Ovary (tissue), 9 donors: ENCODE results near the gene SYT6. TPM values are rescaled to one million over a fixed set of nuclear protein-coding genes. Genes with fewer than 3 reads are reported as not detected.

Experiments
- DNase-seq, 5 donors: peaks; one replicate each; pipeline ENCODE4 v3.0.0-alpha.2; 2019 to 2020
- H3K27ac ChIP-seq, 2 donors: fragments of 200-600 bp; one replicate each; pipeline versions ENCODE4 v1.5.1 to v1.8.0; 2019 to 2022
- H3K27me3 ChIP-seq: fragments of 200-600 bp; one replicate; pipeline ENCODE4 v1.8.0; 2022
- H3K36me3 ChIP-seq: fragments of 200-600 bp; sonication (generic); one replicate; pipeline ENCODE4 v1.5.1; 2019
- H3K4me1 ChIP-seq: one replicate; pipeline ENCODE4 v1.8.1; 2013; ENCODE audit warnings: mild to moderate bottlenecking, moderate library complexity; ENCODE audit not compliant: insufficient read depth
- H3K4me3 ChIP-seq: fragments of 200-600 bp; sonication (generic); one replicate; pipeline ENCODE4 v1.5.1; 2017
- H3K9me3 ChIP-seq, 2 donors: fragments of 200-600 bp in 1 of 2; sonication (generic) in 1 of 2; one replicate each; pipeline versions ENCODE4 v1.5.1 to v1.8.1; 2013 to 2019; ENCODE audit warnings: mild to moderate bottlenecking in 1 of 2, moderate library complexity in 1 of 2
- EP300 ChIP-seq: sonication (generic); formaldehyde crosslinking; IDR thresholded peaks from one replicate; pipeline ENCODE4 v1.6.1; 2017; ENCODE audit warnings: antibody characterized with exemption
- POLR2A ChIP-seq: fragments of 450-650 bp; IDR thresholded peaks from one replicate; pipeline ENCODE4 v1.6.1; 2017; ENCODE audit warnings: antibody characterized with exemption, mild to moderate bottlenecking, moderate library complexity
- WGBS, 3 donors: extraction: QIAGEN DNeasy Blood & Tissue Kit in 1 of 3; methylation state at CpG; one replicate each; pipeline versions ENCODE4 v1.1.5 to v1.1.7; 2013 to 2017; 5-methylcytosine and 5-hydroxymethylcytosine counted together
- intact Hi-C, 4 donors: fragments of 100-400 bp; cut with DNase I; formaldehyde crosslinking; loops; one replicate each; pipeline versions ENCODE4 v1.11.0 to v1.15.1; 2022 to 2023
- polyA plus RNA-seq, 2 donors: library from polyadenylated mRNA; stranded (reverse); fragments of 200-250 nt in 1 of 2; fragments of 350-450 nt in 1 of 2; fragmentation: Illumina TruSeq in 1 of 2; extraction: RNeasy Lipid Tissue Mini Kit (QIAGEN cat#74804) in 1 of 2; gene quantifications; one replicate each; pipeline ENCODE4 v1.2.3, GENCODE V29; 2013 to 2014
- total RNA-seq, 7 donors: library from RNA; depleted of rRNA in 2 of 7; stranded (reverse); fragments of >200 nt in 2 of 7; fragmentation: NEBNext Ultra II Directional in 3 of 7; extraction: Animal tissue kit (Norgen Biotek cat#: 25700) in 3 of 7; gene quantifications; one replicate each; pipeline versions ENCODE4 v1.1.0 to v1.2.4, GENCODE V29; 2016 to 2023
- TF ChIP-seq, protein P1 (sequence below), 3 donors: fragments of 450-650 bp in 2 of 3; fragments of 200-600 bp in 1 of 3; IDR thresholded peaks; one replicate each; pipeline versions ENCODE4 v1.5.1 to v1.8.0; 2016 to 2022; ENCODE audit warnings: antibody characterized with exemption in 3 of 3, mild to moderate bottlenecking in 1 of 3
- donor health status: DM: no; HTN: no; CAD: no; lungs with moderate emphysema.
- donor health status: DM: no; HTN: no; CAD: no.
- donor health status: Bipolar disorder and iron deficiency.
- donor health status: DM: yes; HTN: yes; CAD: no.
- donor health status: DM: no; HTN: no; CAD: no.
- donor health status: DM: yes; HTN: yes; CAD: no.

The SYT6 gene
- total and polyA plus RNA-seq, 9 donors, result 0.13 to 2.2 (median 0.35) TPM

DNA sequence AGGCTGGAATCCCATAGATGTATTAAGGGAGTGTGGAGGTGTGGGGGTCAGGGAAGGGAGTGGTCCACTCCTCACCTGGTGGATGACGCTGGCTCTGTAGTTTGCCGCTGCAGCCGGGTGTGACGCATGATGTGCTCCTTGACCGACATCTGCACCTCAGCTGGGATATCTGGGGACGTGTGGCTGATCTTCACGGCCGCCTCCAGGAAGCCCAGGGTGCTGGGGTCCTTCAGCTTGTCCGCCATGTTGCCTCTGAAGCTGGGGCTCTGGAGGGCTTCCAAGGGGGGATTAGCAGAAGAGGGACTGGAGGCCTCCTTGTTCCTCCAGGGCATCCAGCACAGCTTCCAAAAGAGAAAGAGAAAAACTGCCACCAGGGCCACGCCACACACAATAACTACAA lies 14.1 kb downstream of the SYT6 start:
- WGBS, 3 donors, result 91 to 97% (median 95%) methylated on average over 10 of the region's 10 CpGs
- intact Hi-C loops, result no loop called here
- Histone ChIP-seq H3K4me1 (no peaks in the 10 kb centered on the region), H3K27ac (no peak overlapping the region), H3K27me3 (no peaks in the 10 kb centered on the region), H3K4me3 (no peak overlapping the region), H3K9me3 (no peaks in the 10 kb centered on the region), H3K36me3 (no peaks in the 10 kb centered on the region)
- TF ChIP-seq POLR2A (no peak), EP300 (no peak)
- TF ChIP-seq, protein P1, sequence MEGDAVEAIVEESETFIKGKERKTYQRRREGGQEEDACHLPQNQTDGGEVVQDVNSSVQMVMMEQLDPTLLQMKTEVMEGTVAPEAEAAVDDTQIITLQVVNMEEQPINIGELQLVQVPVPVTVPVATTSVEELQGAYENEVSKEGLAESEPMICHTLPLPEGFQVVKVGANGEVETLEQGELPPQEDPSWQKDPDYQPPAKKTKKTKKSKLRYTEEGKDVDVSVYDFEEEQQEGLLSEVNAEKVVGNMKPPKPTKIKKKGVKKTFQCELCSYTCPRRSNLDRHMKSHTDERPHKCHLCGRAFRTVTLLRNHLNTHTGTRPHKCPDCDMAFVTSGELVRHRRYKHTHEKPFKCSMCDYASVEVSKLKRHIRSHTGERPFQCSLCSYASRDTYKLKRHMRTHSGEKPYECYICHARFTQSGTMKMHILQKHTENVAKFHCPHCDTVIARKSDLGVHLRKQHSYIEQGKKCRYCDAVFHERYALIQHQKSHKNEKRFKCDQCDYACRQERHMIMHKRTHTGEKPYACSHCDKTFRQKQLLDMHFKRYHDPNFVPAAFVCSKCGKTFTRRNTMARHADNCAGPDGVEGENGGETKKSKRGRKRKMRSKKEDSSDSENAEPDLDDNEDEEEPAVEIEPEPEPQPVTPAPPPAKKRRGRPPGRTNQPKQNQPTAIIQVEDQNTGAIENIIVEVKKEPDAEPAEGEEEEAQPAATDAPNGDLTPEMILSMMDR (IDR thresholded peaks at IDR 0.05), result no peak
- no peak for DNase-seq

DNA sequence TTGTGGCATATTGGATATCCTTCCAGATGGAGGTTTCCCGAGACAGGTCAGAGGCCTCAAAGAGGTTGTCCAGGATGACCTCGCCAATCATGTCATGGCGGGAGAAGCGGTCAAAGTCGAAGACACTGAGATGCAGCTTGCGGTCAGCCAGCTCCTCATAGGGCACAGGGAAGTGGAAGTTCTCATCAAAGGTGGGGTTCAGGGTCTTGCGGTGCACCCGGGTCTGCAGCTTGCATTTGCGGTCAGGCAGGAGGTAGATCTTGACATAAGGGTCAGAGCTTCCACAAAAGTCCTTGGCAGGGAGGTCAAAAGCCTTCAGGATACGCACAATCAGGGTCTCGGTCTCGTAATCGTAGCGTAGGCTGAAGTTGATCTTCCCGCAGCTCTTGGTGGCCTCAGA lies 16.2 kb downstream of the SYT6 start:
- no peak for DNase-seq
- Histone ChIP-seq H3K9me3 (no peaks in the 10 kb centered on the region), H3K36me3 (no peaks in the 10 kb centered on the region), H3K27ac (no peak overlapping the region), H3K4me3 (no peak overlapping the region), H3K27me3 (no peaks in the 10 kb centered on the region), H3K4me1 (no peaks in the 10 kb centered on the region)
- 95 to 96% (median 96%) methylated on average over 15 of the region's 15 CpGs for WGBS, 3 donors
- TF ChIP-seq POLR2A, result no peak
- TF ChIP-seq, protein P1 (IDR thresholded peaks at IDR 0.05), result no peak
- TF ChIP-seq EP300, result no peak
- intact Hi-C loops, result no loop called here

GRCh38 chr1:114135786-114136185 lies 17.9 kb downstream of the SYT6 start:
- DNase-seq, result no peak
- Histone ChIP-seq H3K36me3 (no peaks in the 10 kb centered on the region), H3K27me3 (no peaks in the 10 kb centered on the region), H3K9me3 (no peaks in the 10 kb centered on the region), H3K4me3 (no peak overlapping the region), H3K27ac (no peak overlapping the region), H3K4me1 (no peaks in the 10 kb centered on the region)
- TF ChIP-seq POLR2A, result no peak
- TF ChIP-seq, protein P1 (IDR thresholded peaks at IDR 0.05), result no peak
- TF ChIP-seq EP300, result no peak
- intact Hi-C loops, result no loop called here
- 64 to 89% (median 86%) methylated on average over 7 of the region's 7 CpGs for WGBS, 3 donors

DNA sequence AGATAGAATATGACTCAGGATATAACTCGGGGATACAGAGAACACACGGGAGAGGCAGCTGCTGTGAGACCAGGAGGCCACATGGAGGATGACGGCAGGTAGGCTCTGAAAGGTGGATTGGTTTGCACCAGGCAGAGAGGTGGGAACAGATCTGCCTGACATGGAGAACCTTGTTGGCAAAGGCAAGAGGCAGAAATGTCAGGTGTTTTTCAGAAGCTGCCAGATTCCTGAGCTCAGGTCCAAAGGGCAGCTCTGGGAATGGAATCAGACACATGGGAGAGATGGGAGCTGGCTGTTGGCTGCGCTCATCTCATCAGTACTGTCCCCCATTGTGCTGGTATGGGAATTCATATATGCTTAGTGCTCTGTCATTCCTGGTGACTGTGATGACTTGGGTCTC lies 19.2 kb downstream of the SYT6 start:
- intact Hi-C loops, result no loop called here
- DNase-seq, result no peak
- TF ChIP-seq EP300 (no peak), POLR2A (no peak)
- TF ChIP-seq, protein P1 (IDR thresholded peaks at IDR 0.05), result no peak
- H3K27ac ChIP-seq, result no peak overlapping the region
- no peaks in the 10 kb centered on the region for H3K4me1 ChIP-seq
- H3K4me3 ChIP-seq, result no peak overlapping the region
- no peaks in the 10 kb centered on the region for H3K9me3 ChIP-seq
- no peaks in the 10 kb centered on the region for H3K36me3 ChIP-seq
- WGBS, 3 donors, result 85 to 90% (median 87%) methylated on average over 4 of the region's 4 CpGs
- no peaks in the 10 kb centered on the region for H3K27me3 ChIP-seq

DNA sequence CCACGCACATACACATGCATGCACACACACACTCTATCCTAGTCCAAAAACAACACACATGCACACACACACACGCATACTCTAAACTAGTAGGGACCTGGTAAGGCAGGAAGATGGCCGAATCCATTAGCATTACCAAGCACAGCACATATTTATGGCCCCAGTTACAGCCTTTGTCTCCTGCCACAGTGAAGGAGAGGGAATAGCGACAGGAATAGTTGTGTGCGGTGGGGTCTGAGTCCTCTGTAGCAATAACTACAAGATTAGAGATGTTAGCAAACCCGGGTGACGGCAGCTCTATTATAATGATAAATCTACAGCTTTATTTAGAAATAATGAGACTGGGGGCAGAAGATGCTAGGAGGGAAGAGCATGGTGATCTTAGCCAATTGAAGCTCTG lies 20.5 kb downstream of the SYT6 start:
- intact Hi-C loops, result no loop called here
- no peaks in the 10 kb centered on the region for H3K27me3 ChIP-seq
- no peak for TF ChIP-seq EP300
- no peak for TF ChIP-seq POLR2A
- TF ChIP-seq, protein P1 (IDR thresholded peaks at IDR 0.05), result no peak
- H3K27ac ChIP-seq, result no peak overlapping the region
- no peaks in the 10 kb centered on the region for H3K9me3 ChIP-seq
- DNase-seq, result no peak
- WGBS, 3 donors, result 91 to 93% (median 92%) methylated on average over 7 of the region's 7 CpGs
- H3K4me1 ChIP-seq, result no peaks in the 10 kb centered on the region
- H3K36me3 ChIP-seq, result no peaks in the 10 kb centered on the region
- H3K4me3 ChIP-seq, result no peak overlapping the region
